Limb (tissue), 2 donors: ENCODE data around the gene TSPOAP1.
A peak's percentile ranks its signal among the peaks of the same experiment; 100 is the strongest.

Source experiments
- DNase-seq, 2 donors: peaks; one replicate each; pipeline ENCODE4 v3.0.0-alpha.2; 2016; ENCODE audit errors: extremely low spot score in 2 of 2

Gene TSPOAP1

DNA sequence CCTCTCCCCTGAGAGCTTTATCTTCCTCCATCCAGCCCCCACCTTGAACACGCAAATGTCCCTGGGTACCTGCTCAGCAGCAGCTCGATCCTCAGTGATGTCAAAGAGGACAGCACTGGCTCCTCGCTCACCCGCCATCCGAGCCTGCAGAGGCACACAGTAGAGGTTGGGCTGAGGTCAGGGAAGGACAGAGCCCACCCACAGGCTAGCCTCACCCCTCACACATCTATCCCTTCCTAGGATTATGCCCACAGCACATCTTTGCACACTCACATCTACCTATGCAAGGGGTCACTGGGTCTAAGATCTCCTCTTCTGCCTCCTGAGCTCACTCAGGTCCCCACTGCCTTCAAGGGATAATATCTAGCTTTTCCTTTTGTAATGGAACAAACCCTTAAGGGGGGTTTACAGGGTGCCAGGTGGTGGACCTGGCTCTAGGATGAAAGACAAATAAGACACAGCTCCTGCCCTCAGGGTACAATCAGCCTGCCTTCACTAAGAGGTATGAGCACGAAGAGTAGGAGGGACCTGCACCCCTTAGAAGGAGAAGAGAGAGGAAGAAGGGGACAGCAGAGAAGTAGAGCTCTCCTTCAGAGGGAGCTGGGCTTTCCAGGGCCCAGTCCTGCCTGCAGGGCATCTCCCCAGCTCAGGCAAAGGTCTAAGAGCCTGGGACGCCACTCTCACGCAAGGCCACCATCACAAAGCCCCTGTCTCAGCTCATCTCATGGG is 35.0 kb upstream of the TSPOAP1 start:
- DNase-seq: no peak

GRCh38 chr17:58362368-58363014 is 33.9 kb upstream of the TSPOAP1 start:
- DNase-seq: no peak

- DNase-seq: no peak
Observed at GRCh38 chr17:58360296-58361063, 31.9 kb upstream of the TSPOAP1 start.

DNA sequence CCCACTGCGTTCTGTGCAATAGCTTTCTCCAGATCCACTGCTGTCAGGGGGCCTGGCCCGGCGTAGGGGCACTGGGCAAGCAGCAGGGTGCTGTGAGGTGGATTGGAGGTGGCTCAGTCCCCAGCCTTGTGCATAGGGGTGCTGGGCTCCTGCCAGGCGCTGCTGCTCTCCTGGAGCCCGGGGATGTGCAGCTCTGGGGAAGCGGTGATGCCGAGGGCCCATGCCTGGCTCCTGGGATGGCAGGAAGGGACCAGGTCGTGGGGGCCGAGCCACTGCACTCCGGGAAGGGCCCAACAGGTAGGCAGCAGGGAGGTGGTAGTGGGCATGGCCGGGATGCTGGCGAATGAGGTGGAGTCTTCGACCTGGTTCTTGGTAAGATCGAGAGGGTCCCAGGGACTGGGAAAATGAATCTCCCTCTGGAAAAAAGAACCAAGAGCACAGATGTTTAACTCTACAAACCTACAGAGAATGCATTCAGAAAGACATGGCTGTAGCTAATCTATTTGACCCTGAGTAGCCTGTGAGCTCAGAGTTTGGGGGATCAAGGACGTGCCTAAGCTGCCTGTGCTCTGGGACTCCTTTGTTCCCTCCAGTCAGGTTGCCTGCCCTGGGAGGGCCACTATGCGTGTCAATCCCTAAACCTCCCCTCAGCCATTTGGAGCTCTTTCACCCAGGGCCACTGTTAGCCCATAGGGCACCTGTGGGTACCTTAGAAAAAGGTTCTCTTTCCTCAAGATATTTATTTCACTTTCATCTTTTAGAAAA is 30.0 kb upstream of the TSPOAP1 start:
- DNase-seq: no peak

DNA sequence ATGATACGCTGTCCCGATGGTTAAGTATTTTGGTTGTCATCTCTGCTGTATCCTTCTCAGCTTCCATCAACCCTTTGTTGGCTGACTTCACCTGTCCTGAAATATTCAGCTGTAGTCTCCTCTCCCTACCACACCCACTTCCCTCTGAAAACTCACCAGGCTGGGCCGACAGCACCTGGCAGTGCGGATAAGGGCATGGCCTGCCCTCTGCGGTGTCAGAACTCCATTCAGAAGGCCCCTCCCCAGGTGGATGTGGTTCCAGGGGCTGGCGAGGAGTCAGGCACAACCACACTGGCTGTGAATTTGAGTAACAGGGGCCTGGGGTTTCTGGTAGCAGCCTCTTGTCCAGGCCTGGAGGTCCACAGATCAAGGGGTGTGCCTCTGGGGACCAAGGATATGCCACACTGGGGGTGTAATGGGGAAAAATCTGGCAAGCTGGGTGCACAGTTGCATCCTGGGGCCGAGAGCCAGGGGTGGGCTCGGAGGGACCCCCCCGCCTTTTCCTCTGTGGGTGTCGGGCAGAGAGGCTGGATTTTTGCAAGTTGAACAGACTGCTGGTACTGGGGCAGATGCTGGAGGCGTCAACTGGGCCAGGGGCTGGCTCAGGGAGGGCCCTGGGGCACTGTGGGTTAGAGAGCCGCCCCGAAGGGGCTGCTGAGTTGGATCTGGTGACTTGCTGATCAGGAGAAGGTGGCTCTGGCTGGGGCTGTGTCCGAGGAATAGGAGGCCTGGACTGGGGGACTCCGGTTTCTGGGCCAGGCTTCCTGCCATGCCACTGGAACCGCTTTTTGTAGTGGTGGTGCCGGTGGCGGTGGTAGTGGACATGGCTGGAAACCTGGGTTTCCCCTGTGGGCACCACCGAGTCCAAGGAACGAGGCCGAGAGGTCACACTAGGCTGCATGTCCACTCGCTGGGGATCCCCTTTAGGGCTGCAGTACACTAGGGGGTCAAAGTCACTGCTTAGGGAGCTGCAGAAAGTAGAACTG is 29.0 kb upstream of the TSPOAP1 start:
- no peak for DNase-seq

- no peak for DNase-seq
Observed at GRCh38 chr17:58356231-58356630, 27.6 kb upstream of the TSPOAP1 start.

GRCh38 chr17:58354541-58355216 is 26.1 kb upstream of the TSPOAP1 start:
- no peak for DNase-seq

DNA sequence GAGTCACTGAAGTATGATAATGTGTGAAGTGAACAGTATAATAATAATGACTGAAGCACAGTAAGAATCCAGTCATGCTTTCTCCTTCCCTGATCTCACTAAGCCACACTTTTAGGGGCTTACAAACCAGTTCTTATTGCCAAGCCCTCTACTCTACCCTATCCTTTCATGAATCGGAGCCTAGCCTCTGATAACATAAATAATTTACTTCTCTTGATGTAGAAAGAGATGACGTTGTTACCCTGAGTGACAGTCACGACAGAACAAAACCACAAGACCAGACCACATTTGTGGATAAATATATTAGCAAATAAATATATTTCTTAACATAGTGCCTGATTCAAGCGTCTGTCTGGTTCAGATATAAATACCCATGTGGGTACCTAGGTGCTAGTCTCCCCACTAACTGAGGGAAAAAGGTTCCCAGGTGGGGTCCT is 24.8 kb upstream of the TSPOAP1 start:
- DNase-seq: no peak

GRCh38 chr17:58352596-58353388 is 24.2 kb upstream of the TSPOAP1 start:
- DNase-seq: peak; percentile 58 to 63

DNA sequence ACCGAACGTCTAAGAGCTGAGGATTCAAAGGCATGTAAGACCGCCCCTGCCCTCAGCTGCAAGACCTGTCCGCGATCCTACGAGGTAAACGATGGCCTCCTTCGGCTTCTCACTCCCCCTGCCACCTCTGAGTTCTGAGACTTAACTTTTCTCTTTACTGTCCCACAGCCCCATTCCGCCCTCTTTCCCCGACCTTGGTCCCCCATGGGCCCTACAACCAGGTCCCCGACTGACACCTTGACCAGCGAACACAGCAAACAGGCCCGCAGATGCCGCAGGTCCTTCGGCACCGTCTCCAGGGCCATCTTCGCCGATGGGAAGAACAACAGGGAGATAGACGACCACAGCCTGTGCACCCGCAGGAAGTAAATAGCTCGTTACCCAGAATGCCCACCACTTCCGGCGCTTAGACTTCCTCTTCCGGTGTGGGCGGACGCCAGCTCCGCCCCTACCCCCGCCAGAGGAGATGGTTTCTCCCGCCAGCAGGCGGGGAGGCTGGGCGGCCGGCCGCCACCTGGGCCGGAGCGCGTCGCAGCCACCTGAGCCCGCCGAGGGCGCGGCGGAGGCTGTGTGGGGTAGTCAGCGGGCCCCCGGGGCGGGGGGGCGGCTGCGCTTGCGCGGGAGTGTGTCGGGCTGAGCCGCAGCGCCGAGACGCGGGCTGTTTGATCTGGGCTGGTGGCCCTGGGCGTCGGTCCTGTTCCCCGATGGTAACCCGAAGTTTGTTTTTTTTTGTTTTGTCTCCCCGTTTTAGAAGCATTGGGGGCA is 23.4 kb upstream of the TSPOAP1 start, which contains the start of gene SUPT4H1:
Gene SUPT4H1 (minus strand): TSS at position 371 of the 765 bp plus-strand sequence. CDS start 66 bp downstream, at position 305.
- peak; percentile 92 to 95 for DNase-seq

DNA sequence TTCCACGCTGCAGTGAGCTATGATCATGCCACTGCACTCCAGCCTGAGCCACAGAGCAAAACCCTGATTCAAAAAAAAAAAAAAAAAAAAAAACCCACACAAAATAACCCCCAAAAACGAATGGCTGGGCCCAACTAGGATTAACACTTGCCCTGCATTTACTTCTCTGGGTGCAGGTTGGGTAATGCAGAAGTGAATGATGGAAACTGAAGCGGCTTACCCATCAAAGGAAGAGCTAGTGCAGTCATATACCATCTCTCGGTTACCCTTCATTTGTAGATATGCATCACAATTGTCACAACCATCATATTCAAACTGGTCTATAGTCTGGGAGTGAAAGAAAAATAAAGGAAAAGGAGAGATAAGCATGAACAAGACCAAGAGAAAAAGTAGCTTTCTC is 22.6 kb upstream of the TSPOAP1 start:
- no peak for DNase-seq

- DNase-seq: no peak
Observed at GRCh38 chr17:58348038-58348437, 19.4 kb upstream of the TSPOAP1 start.

DNA sequence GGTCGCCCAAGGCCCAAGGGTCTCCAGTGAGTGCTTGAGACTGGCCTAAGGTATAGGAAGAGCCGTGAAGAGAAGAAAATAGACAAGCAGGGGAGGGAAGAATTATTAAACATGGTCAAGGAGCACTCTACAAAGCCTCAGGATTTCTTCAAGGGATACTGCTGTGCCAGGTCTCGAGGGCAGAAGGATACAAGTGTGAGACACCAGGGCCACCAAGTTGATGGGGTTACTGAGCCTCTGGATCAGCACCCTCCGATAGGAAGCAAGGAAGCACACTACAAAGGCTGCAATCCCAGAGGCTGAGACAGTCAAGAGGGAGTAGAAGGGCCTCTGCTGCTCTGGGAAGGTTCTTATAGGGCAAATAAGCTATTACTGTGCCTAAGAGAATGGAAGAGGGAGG is 16.9 kb upstream of the TSPOAP1 start:
- DNase-seq: no peak

GRCh38 chr17:58344791-58345157 is 16.2 kb upstream of the TSPOAP1 start:
- no peak for DNase-seq

DNA sequence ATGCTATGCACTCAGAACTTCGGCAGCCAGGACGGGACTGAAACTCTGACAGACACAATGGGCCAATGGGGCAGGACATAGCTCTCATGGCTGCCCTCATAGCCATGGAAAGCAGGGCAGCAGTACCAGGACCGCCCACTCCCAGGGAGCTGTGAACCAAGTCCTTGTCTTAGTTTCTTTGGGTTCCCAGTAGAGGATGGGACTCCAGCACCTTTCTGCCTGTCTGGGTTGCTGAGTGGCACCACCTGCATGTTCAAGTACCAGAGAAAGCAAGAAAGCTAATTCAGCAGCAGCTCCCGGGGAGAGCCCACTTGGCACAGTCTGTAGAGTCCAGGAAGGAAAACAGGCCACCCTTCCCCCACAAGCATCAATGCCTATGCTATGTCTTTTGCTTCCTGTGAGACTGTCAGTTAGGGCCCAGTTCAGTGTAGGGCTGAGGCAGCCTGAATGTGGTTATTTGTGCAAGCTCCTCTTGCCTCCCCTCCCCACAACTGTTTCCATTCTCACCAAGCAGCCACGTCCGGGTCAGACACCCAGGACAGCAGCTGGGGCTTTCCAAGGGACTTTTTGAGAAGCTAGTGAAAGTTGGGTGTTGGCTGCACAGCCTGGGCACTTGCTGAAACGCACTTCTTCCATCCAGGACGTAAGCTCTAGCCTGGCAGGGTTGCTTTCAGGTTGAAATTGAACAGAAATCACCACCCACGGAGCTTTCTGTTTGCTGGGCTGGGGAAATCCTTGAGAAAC is 15.6 kb upstream of the TSPOAP1 start:
- no peak for DNase-seq

GRCh38 chr17:58343131-58343530 is 14.5 kb upstream of the TSPOAP1 start:
- DNase-seq: no peak

DNA sequence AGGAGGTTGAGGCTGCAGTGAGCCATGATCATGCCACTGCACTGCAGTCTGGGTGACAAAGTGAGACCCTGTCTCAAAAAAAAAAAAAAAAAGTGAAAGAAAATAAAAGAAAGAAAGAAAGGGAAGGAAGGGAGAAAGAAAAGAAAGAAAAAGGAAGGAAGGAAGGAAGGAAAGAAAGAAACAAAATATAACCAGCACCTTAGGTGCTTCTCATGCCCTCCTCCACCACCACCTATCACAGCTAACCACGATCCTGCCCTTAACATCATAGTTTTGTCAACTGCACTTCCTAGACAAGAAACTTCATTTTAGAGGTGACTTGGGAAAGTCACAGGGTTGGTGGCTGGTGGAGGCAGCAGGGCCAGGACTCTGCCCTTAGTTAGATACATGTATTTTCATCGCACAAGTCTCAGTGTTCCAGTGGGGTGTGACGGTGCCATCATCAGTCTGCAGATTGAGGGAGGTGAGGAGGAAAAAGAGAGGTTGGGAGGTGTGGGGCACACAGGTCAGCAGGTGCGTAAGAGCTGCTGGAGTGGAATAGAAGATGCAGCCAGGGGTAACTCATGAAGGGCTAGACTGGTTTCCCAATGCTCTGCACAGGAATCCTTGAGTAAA is 13.4 kb upstream of the TSPOAP1 start:
- no peak for DNase-seq
